ENCODE results near the gene LRRC45.

Gene LRRC45

GRCh38 chr17:81993729-81994592, 29.1 kb upstream of the LRRC45 start:
- no peak for DNase-seq (ENCODE audit: low spot score)

GRCh38 chr17:81994593-81995462, 28.3 kb upstream of the LRRC45 start:
- no peak for DNase-seq (ENCODE audit: low spot score)

- no peak for DNase-seq (ENCODE audit: low spot score)
These were observed 27.5 kb upstream of the LRRC45 start for GRCh38 chr17:81995463-81996231.

- no peak for DNase-seq (ENCODE audit: low spot score)
These were observed 26.8 kb upstream of the LRRC45 start for GRCh38 chr17:81996232-81996756.

- DNase-seq (ENCODE audit: low spot score): no peak
These were observed 26.2 kb upstream of the LRRC45 start for GRCh38 chr17:81996757-81997441.

- no peak for DNase-seq (ENCODE audit: low spot score)
These were observed 24.9 kb upstream of the LRRC45 start for GRCh38 chr17:81998212-81998611.

- no peak for DNase-seq (ENCODE audit: low spot score)
These were observed 24.2 kb upstream of the LRRC45 start for GRCh38 chr17:81998691-81999438.

GRCh38 chr17:81999587-81999975, 23.5 kb upstream of the LRRC45 start:
- no peak for DNase-seq (ENCODE audit: low spot score)

GRCh38 chr17:81999976-82000802, 22.9 kb upstream of the LRRC45 start:
- DNase-seq (ENCODE audit: low spot score): no peak

- no peak for DNase-seq (ENCODE audit: low spot score)
These were observed 22.1 kb upstream of the LRRC45 start for GRCh38 chr17:82000803-82001570.

- no peak for DNase-seq (ENCODE audit: low spot score)
These were observed 21.5 kb upstream of the LRRC45 start for GRCh38 chr17:82001571-82002056.

- no peak for DNase-seq (ENCODE audit: low spot score)
These were observed 19.4 kb upstream of the LRRC45 start for GRCh38 chr17:82003411-82004381.

- DNase-seq (ENCODE audit: low spot score): no peak
These were observed 18.3 kb upstream of the LRRC45 start for GRCh38 chr17:82004517-82005455.

- no peak for DNase-seq (ENCODE audit: low spot score)
These were observed 17.3 kb upstream of the LRRC45 start for GRCh38 chr17:82005701-82006348.

GRCh38 chr17:82006468-82007227, 16.5 kb upstream of the LRRC45 start:
- no peak for DNase-seq (ENCODE audit: low spot score)
